Mesothelial cell of epicardium (in vitro differentiated cells): ENCODE measurements around the gene STXBP1. TPM values are rescaled to one million over a fixed set of nuclear protein-coding genes. Genes with fewer than 3 reads are reported as not detected.

ENCODE experiments used
- DNase-seq, 2 experiments: peaks; one replicate each; pipeline ENCODE4 v3.0.0; 2021; ENCODE audit warnings: low spot score in 2 of 2; ENCODE audit not compliant: unreplicated experiment in 2 of 2
- H3K27ac Mint-ChIP-seq: 2 replicates; pipeline ENCODE4 v1.8.0; 2021; ENCODE audit warnings: mixed read lengths
- H3K27me3 Mint-ChIP-seq: 2 replicates; pipeline ENCODE4 v1.8.0; 2021; ENCODE audit warnings: low read depth, mixed read lengths
- H3K36me3 Mint-ChIP-seq: 2 replicates; pipeline ENCODE4 v1.8.0; 2021; ENCODE audit warnings: mixed read lengths
- H3K4me1 Mint-ChIP-seq: 2 replicates; pipeline ENCODE4 v1.8.0; 2021; ENCODE audit warnings: mixed read lengths
- H3K4me3 Mint-ChIP-seq: 2 replicates; pipeline ENCODE4 v1.8.0; 2021; ENCODE audit warnings: mild to moderate bottlenecking, moderate library complexity, mixed read lengths
- H3K9me3 Mint-ChIP-seq: 2 replicates; pipeline ENCODE4 v1.8.0; 2021; ENCODE audit warnings: mixed read lengths
- total RNA-seq: library from RNA; stranded (reverse); gene quantifications from 3 replicates; pipeline ENCODE4 v1.2.1, GENCODE V29; 2021
- TF ChIP-seq, protein P1 (sequence below): fragments of 200-600 bp; sonication (generic); IDR thresholded peaks from one replicate; pipeline ENCODE4 v1.5.0; 2021; ENCODE audit warnings: antibody characterized with exemption; ENCODE audit not compliant: unreplicated experiment

The STXBP1 gene
- total RNA-seq, 1 donor from 2014 or later, result 105 TPM

GRCh38 chr9:127717766-127718165, 105.7 kb downstream of the STXBP1 start:
- H3K36me3 Mint-ChIP-seq, result no peaks in the 10 kb centered on the region
- no peaks in the 10 kb centered on the region for H3K9me3 Mint-ChIP-seq
- peaks cover 12% of the 10 kb centered on the region for H3K4me1 Mint-ChIP-seq
- H3K27me3 Mint-ChIP-seq, result peaks cover 3% of the 10 kb centered on the region
- TF ChIP-seq, protein P1, sequence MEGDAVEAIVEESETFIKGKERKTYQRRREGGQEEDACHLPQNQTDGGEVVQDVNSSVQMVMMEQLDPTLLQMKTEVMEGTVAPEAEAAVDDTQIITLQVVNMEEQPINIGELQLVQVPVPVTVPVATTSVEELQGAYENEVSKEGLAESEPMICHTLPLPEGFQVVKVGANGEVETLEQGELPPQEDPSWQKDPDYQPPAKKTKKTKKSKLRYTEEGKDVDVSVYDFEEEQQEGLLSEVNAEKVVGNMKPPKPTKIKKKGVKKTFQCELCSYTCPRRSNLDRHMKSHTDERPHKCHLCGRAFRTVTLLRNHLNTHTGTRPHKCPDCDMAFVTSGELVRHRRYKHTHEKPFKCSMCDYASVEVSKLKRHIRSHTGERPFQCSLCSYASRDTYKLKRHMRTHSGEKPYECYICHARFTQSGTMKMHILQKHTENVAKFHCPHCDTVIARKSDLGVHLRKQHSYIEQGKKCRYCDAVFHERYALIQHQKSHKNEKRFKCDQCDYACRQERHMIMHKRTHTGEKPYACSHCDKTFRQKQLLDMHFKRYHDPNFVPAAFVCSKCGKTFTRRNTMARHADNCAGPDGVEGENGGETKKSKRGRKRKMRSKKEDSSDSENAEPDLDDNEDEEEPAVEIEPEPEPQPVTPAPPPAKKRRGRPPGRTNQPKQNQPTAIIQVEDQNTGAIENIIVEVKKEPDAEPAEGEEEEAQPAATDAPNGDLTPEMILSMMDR, result no peak
- no peak for DNase-seq
- H3K27ac Mint-ChIP-seq, result no peak overlapping the region
- H3K4me3 Mint-ChIP-seq, result no peak overlapping the region

GRCh38 chr9:127720031-127720864, 108.2 kb downstream of the STXBP1 start:
- H3K4me1 Mint-ChIP-seq, result peaks cover 8% of the 10 kb centered on the region
- TF ChIP-seq, protein P1, result no peak
- H3K27me3 Mint-ChIP-seq, result peaks cover 3% of the 10 kb centered on the region
- no peak overlapping the region for H3K4me3 Mint-ChIP-seq
- no peaks in the 10 kb centered on the region for H3K36me3 Mint-ChIP-seq
- no peak overlapping the region for H3K27ac Mint-ChIP-seq
- H3K9me3 Mint-ChIP-seq, result no peaks in the 10 kb centered on the region
- DNase-seq, result no peak

DNA sequence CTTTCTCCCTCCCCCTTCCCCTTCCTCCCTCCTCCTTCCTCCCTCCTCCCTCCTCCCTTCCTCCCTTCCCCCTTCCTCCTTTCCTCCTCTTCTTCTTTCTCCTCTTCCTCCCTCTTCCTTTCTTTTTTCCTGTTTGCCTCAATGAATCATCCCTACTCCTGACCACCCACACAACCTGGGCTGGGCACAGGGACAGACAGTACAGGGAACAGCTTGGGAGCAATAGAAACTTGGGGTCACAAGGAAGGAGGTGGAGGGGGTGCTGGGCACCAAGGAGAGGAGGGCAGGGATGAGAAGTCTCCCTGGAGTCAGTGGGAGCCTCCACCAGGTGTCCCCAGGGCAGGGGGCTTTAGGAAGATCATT, 108.8 kb downstream of the STXBP1 start:
- peaks cover 3% of the 10 kb centered on the region for H3K27me3 Mint-ChIP-seq
- H3K27ac Mint-ChIP-seq, result no peak overlapping the region
- DNase-seq, result no peak
- no peaks in the 10 kb centered on the region for H3K36me3 Mint-ChIP-seq
- TF ChIP-seq, protein P1, result no peak
- H3K4me3 Mint-ChIP-seq, result no peak overlapping the region
- H3K9me3 Mint-ChIP-seq, result no peaks in the 10 kb centered on the region
- peaks cover 6% of the 10 kb centered on the region for H3K4me1 Mint-ChIP-seq

GRCh38 chr9:127721391-127721821, 109.3 kb downstream of the STXBP1 start:
- Mint-ChIP-seq H3K4me1 (no peaks in the 10 kb centered on the region), H3K9me3 (no peaks in the 10 kb centered on the region)
- TF ChIP-seq, protein P1, result no peak

GRCh38 chr9:127722055-127722745, 110.1 kb downstream of the STXBP1 start:
- Mint-ChIP-seq H3K27ac (no peak overlapping the region), H3K27me3 (peaks cover 3% of the 10 kb centered on the region), H3K4me1 (no peaks in the 10 kb centered on the region), H3K9me3 (no peaks in the 10 kb centered on the region), H3K36me3 (no peaks in the 10 kb centered on the region), H3K4me3 (no peak overlapping the region)
- DNase-seq, result no peak
- TF ChIP-seq, protein P1, result no peak

More at GRCh38 chr9:127721391-127721821, 109.3 kb downstream of the STXBP1 start:
- no peaks in the 10 kb centered on the region for H3K36me3 Mint-ChIP-seq
- H3K27me3 Mint-ChIP-seq, result peaks cover 3% of the 10 kb centered on the region
- H3K4me3 Mint-ChIP-seq, result no peak overlapping the region
- no peak for DNase-seq
- no peak overlapping the region for H3K27ac Mint-ChIP-seq
